Stimulated activated CD4-positive, alpha-beta T cell treated with anti-CD3 and anti-CD28 coated beads, TNF-alpha, amount 100 ng/mL, for 24 hours (primary cell): ENCODE data around the gene RNF19B.

ENCODE experiments used
- DNase-seq, 3 experiments: peaks; one replicate each; pipeline ENCODE4 v3.0.0-alpha.2; 2020; ENCODE audit warnings: low read depth in 3 of 3

Gene RNF19B

GRCh38 chr1:32888677-32889420, 75.8 kb downstream of the RNF19B start:
- DNase-seq: no peak

GRCh38 chr1:32888134-32888533, 76.5 kb downstream of the RNF19B start:
- DNase-seq: no peak

- no peak for DNase-seq
Measured at GRCh38 chr1:32887623-32888022, 77.0 kb downstream of the RNF19B start.

- no peak for DNase-seq
Measured at GRCh38 chr1:32886828-32887414, 77.7 kb downstream of the RNF19B start.
